T-helper 2 cell (primary cell): ENCODE measurements around the gene NR4A3.
A peak's percentile ranks its signal among the peaks of the same experiment; 100 is the strongest.

ENCODE experiments used
- DNase-seq, 5 experiments: peaks; one replicate each; pipeline versions ENCODE4 v3.0.0 to v3.0.0-alpha.2; 2012 to 2022

NR4A3 gene

GRCh38 chr9:99814359-99814758, 7.3 kb upstream of the NR4A3 start:
- DNase-seq: no peak

DNA sequence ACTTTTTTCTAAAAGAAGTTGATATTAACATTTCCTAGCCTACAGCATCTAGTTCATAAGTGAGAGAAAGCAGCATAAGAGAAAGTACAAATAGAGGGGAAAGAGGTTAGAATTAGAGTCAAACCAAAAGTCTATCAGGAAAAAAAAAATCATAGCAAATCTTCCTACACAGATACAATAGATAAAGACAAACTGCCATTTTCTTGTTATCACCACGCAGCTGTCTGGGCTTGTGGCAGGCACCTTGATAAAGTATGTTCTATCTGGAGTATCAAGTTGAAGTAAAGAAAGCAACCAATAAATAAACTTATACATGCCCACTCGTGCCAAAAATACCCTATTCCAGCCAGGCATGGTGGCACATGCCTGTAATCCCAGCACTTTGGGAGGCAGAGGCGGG, 5.3 kb upstream of the NR4A3 start:
- DNase-seq: peak in 1 of 5 experiments; percentile 67

GRCh38 chr9:99818500-99818899, 3.2 kb upstream of the NR4A3 start:
- DNase-seq: no peak

GRCh38 chr9:99819123-99819855, 2.4 kb upstream of the NR4A3 start:
- peak; percentile 85 to 99 (median 94) for DNase-seq

DNA sequence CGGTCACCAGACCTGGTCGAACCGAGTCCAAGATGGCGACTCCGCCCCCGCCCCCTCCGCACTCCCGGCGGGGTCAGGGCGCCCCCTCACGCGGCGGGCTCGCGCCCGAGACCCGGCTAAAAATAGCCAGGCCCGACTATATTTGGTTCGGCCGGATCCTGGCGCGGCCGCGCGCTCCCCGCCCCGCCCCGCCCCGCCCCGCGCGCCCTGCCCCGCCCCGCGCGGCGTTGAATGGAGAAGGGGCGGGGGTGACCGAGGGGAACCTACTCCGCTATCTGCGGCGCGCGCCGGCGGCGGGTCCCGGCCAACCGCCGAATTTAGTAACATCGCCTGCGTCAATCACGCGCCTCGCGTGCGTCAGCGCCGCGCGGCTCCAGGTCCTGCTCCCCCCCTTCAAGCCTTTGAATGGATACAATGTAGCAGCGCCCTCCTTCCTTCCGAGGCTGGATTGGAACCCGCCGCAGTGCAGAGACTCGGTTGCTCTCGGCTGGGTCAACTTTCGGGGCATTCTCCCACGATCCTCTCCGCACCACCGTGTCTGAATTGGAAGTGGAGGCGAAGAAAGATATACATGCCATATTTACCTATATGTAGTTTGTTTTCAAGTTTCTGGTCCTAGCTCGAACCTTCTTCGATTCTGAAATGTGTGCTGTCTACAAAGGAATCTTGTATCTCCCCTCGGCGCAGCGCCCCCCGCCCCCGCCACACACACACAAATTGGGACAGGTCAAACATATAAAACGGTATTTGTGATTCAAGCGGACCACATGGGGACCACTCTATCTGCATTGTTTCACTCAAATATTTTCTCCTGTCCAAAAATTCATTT, 1.6 kb upstream of the NR4A3 start:
- DNase-seq: peak; percentile 77 to 96 (median 95)

DNA sequence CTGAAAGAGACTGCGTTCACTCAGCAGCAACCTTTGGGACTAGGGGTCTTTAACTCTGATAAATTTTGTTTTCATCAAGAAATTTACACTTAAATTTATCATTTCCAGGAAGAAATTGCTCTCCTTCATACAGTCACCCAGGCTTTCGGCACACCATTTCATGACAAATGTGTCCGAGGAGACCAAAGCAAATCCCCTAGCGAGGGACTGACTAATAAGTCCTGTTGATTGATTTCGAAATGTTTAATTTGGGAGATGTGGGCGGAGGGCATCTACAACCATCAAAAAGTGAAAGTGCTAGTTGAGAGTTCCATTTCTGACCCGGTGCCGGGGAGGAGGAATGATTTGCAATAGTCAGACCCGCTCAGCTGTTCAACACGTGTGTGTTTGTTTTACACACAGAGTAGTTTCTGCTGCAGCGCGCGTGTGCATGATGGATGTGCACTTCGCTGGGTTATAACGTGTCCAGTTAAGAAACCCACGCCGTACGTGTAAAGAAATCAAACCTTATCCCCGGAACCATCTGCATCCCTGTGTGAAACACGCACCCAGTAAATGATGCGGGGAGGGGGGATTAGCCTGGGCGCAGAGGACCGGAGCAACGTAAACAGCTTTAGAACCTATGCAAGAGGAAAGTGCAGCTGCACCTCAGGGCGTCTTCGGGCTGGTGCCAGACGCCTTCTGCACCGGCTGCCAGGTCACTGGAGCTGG, 845 bp upstream of the NR4A3 start:
- DNase-seq: peak in 3 of 5 experiments; percentile 43 to 67 (median 65)

- DNase-seq: peak in 4 of 5 experiments; percentile 22 to 67 (median 52)
Observed at GRCh38 chr9:99822109-99822805, 572 bp downstream of the NR4A3 start.

- peak in 1 of 5 experiments; percentile 23 for DNase-seq
Observed at GRCh38 chr9:99822806-99823591, 1.3 kb downstream of the NR4A3 start.

DNA sequence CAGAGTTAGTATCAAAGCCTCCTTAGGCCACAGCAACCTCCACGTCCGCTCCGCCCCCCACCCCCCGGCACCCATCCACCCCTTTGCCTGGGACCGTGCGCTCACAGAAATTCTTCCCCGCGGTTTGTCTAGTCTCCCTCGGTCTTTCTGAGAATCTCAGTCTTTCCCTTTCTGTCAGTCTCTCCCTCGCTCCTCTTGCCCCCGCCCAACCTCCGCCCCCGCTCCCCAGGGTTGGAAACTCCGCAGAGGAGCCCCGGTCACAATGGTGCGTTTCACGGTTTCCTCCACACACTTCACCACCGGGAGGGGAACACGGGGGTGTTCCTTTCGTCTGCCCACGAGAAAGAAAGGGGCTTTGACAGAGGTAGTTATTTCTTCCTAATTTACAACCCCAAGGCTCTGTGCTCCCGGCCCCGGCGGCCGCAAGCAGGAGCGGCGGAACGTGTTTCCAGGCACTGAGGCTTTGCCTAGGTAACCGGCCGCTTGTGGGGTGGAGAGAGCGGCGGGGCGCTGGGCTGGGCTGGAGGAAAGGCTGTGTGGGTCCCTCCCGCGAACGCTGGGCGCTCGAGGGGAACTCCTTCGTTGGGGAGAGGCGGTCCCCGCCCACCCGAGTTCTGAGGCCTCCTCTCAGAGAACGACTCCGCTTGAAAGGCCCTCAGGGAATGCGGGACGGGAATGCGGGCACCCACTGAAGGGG, 2.1 kb downstream of the NR4A3 start:
- peak; percentile 36 to 77 (median 54) for DNase-seq

- peak; percentile 19 to 81 (median 53) for DNase-seq
Observed at GRCh38 chr9:99824378-99825171, 2.9 kb downstream of the NR4A3 start.

DNA sequence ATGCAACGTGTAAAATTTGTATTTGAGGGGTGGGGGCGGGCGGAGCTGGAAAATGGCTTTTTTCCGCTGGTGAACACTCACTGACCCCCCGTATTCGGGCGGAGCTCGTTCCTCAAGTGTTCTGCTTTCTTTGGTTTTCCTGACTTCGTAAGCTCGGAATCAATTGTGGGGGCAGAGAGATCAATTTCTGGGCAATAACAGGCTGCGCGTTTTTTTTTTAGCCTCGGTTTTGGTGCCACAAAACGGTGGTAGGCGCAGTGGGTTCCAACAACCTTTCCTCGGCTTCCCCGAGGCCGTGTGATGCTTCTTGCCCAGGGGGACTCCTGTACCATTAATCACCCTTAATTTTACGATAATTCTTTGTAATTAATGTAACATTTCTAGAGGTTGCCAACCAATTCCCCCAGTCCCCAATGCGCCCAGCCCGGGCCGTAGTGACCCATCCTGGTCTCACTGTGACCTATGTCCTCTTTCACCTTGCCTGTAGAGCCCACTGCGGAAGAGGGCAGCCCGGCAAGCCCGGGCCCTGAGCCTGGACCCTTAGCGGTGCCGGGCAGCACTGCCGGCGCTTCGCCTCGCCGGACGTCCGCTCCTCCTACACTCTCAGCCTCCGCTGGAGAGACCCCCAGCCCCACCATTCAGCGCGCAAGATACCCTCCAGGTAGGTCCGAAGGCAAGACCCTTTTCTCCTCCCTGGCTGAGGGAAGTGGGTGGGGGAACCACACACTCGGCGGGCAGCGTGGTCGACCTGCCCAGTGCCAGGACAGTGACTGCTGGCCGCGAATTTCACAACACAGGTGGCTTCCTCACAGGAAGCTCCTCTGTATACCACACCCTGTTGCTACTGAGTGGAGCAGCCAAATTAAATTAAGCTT, 3.7 kb downstream of the NR4A3 start:
- DNase-seq: no peak

DNA sequence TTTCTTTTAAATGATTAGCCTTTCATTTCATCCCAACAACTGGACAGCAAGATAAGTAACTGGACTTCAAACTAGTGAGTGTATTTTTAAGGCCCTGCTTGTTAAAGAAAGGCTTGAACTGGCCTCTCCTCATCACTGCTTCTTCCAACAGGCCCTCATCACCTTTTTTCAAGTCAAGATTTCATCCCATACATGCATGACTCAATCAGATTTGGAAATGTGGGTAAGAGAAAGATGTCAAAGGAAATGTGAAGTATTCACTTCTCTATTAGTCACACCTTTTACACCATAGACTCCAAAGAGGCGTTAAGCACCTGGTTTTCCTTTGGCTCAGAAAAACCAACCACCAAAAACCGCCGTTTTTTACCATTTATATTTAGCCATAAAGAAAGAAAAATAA, 4.9 kb downstream of the NR4A3 start:
- no peak for DNase-seq

DNA sequence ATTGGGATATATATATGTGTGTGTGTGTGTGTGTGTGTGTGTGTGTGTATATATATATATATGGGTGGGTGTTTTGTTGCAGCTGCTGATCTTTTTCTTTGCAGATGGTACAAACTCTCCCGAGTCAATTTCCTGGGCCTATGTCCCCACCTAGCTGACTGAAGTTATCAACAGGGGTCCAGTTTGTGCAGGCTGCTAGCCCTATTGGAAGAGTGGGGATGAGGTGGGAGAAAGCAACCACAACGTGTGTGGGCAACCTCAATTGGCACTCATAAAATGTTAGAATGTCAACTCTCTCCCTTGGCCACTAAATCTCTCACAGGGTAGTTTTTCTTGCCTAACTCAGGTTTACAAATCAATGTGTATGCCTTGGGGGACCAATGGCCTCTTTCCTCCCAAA, 5.6 kb downstream of the NR4A3 start:
- no peak for DNase-seq

DNA sequence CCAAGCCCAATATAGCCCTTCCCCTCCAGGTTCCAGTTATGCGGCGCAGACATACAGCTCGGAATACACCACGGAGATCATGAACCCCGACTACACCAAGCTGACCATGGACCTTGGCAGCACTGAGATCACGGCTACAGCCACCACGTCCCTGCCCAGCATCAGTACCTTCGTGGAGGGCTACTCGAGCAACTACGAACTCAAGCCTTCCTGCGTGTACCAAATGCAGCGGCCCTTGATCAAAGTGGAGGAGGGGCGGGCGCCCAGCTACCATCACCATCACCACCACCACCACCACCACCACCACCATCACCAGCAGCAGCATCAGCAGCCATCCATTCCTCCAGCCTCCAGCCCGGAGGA, 6.3 kb downstream of the NR4A3 start:
- no peak for DNase-seq

- no peak for DNase-seq
Observed at GRCh38 chr9:99828417-99829176, 6.9 kb downstream of the NR4A3 start.

DNA sequence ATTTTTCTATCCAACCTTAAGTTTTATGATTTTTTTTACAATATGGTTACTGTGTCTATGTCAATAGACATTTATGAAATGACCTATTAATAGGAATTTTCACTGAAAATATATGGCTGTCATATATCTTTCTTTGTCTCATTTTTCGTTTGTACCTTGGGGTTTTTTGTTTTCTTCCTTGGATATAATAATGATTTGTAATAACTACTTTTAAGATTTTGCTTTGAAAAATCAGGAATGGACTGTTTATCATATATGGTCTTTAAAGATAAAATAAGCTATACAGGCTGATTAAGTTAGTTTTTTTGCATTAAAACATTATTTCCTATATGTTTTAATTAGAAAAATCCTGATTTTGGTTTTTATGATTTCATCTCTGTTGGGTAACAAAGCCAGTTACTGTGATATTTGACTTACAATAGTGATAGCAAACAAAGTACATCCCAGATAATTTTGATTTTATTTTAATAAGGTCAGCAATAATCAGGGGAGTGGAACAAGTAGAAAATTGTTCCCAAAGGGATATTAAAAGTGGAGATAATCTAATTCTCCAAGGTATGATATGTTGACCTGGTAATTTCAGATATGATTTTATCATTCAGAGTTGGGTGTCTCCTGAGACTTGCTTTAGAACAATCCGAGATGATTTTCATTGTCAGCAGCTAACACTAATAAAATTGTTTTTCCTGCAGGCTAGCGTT, 10.3 kb downstream of the NR4A3 start:
- no peak for DNase-seq

GRCh38 chr9:99832558-99832864, 10.8 kb downstream of the NR4A3 start:
- no peak for DNase-seq

DNA sequence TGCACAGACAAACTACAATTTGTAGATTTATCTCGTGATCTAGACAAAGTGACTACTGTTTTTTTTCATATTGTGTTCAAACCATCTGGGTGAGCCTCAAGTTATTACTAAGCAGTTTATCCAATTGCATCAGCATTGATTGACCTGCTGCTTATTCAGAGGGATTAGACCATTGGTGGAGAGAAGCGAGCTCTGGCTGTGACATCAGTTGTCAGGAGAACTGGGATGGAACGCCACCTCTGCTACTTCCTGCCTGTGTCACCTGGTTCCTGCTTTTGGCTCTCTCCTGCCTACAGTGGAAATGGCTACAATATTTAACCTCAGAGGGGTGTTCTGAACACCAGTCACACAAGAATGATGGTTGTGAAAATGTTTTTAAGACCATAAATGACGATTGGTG, 12.1 kb downstream of the NR4A3 start:
- peak in 1 of 5 experiments; percentile 27 for DNase-seq
